ENCODE data around the gene SLC5A4. TPM values are rescaled to one million over a fixed set of nuclear protein-coding genes. Genes with fewer than 3 reads are reported as not detected.

SLC5A4 gene
- total RNA-seq, 1 experiment from 2014 or later, result 0.22 TPM

GRCh38 chr22:32206774-32207758 lies 48.1 kb downstream of the SLC5A4 start:
- no peak overlapping the region for H3K27ac Mint-ChIP-seq
- TF ChIP-seq ETV6 (CRISPR knock-in tag; IDR thresholded peaks at IDR 0.05), result 0 out of 2 replicates have a peak, but pooled peaks have one; percentile 30
- TF ChIP-seq, protein P1, sequence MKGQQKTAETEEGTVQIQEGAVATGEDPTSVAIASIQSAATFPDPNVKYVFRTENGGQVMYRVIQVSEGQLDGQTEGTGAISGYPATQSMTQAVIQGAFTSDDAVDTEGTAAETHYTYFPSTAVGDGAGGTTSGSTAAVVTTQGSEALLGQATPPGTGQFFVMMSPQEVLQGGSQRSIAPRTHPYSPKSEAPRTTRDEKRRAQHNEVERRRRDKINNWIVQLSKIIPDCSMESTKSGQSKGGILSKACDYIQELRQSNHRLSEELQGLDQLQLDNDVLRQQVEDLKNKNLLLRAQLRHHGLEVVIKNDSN (CRISPR knock-in tag; IDR thresholded peaks at IDR 0.05), result no peak
- 0 out of 2 replicates have a peak, but pooled peaks have one; percentile 18 for TF ChIP-seq TEAD1 (CRISPR knock-in tag; IDR thresholded peaks at IDR 0.05)
- 0 out of 2 replicates have a peak, but pooled peaks have one; percentile 48 for TF ChIP-seq ZNF671 (CRISPR knock-in tag; IDR thresholded peaks at IDR 0.05)
- TF ChIP-seq SMAD3 (CRISPR knock-in tag; IDR thresholded peaks at IDR 0.05; ENCODE audit: borderline replicate concordance), result 0 out of 2 replicates have a peak, but pooled peaks have one; percentile 54
- H3K4me1 Mint-ChIP-seq, result peaks cover 47% of the 10 kb centered on the region
- ChIA-PET POLR2A (no interaction called here), CTCF (interaction anchor here (0.6 to 2.3 kb wide), 28 partner anchors 9 to 247 kb away, joined by 3 to 23 read pairs (median 4); partner anchors contain the start of gene SLC5A4)
- H3K9me3 Mint-ChIP-seq, result no peaks in the 10 kb centered on the region
- peak overlapping the region; percentile 18; the same call in 1 of the 2 replicates for H3K4me3 Mint-ChIP-seq
- no peaks in the 10 kb centered on the region; the same call in 1 of the 2 replicates for H3K36me3 Mint-ChIP-seq
- DNase-seq (ENCODE audit: low spot score), result peak; percentile 61
- ATAC-seq, result peak; percentile 56
- H3K27me3 Mint-ChIP-seq (ENCODE audit: low read depth), result peaks cover 47% of the 10 kb centered on the region

DNA sequence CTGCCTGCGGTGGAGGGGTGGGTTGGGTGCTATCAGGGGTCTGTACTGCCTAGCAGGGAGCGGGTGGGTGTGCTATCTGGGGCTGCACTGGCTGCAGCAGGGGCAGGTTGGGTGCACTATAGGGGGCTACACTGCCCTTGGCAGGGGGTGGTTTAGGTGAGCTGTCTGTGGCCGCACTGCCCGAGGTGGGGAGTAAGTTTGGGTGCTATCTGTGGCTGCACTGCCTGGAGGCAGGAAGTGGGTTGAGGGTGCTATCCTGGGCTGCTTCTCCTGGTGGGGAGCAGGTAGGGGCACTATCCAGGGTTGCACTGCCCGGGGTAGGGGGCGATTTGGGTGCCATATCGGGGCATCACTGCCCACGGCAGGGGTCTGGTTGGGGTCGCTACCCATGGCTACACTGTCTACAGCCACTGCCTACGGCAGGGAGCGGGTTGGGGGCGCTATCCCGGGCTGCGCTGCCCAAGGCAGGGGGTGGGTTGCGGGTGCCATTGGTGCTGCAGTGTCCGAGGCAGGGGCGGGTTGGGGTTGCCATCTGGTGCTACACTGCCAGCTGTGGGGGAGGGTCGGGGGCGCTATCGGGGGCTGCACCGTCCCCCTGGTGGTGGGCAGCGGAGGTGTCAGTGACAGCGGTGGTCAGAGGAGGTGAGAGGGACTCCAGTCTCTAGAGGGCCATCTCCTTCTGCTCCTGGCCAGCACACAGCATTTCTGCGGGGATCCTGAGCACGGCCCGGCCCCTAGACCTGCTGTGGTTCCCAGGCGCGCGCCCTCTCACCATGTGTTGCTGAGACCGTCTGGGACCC lies 49.0 kb downstream of the SLC5A4 start:
- ATAC-seq (peak; percentile 14), DNase-seq (ENCODE audit: low spot score) (peak; percentile 68)
- H3K4me1 Mint-ChIP-seq, result peaks cover 51% of the 10 kb centered on the region
- H3K4me3 Mint-ChIP-seq, result peak overlapping the region; percentile 36
- H3K9me3 Mint-ChIP-seq, result no peaks in the 10 kb centered on the region
- H3K27ac Mint-ChIP-seq, result no peak overlapping the region
- ChIA-PET CTCF (interaction anchor here (0.6 to 3.2 kb wide), 19 partner anchors 10 to 248 kb away, joined by 3 to 23 read pairs (median 6); no protein-coding TSS in a partner anchor), POLR2A (no interaction called here)
- H3K36me3 Mint-ChIP-seq, result no peaks in the 10 kb centered on the region; the same call in 1 of the 2 replicates
- peaks cover 56% of the 10 kb centered on the region for H3K27me3 Mint-ChIP-seq (ENCODE audit: low read depth)
- TF ChIP-seq SP1 (CRISPR knock-in tag; conservative IDR thresholded peaks at IDR 0.05), result 0 out of 2 replicates have a peak, but pooled peaks have one; percentile 19
- TF ChIP-seq, protein P2, sequence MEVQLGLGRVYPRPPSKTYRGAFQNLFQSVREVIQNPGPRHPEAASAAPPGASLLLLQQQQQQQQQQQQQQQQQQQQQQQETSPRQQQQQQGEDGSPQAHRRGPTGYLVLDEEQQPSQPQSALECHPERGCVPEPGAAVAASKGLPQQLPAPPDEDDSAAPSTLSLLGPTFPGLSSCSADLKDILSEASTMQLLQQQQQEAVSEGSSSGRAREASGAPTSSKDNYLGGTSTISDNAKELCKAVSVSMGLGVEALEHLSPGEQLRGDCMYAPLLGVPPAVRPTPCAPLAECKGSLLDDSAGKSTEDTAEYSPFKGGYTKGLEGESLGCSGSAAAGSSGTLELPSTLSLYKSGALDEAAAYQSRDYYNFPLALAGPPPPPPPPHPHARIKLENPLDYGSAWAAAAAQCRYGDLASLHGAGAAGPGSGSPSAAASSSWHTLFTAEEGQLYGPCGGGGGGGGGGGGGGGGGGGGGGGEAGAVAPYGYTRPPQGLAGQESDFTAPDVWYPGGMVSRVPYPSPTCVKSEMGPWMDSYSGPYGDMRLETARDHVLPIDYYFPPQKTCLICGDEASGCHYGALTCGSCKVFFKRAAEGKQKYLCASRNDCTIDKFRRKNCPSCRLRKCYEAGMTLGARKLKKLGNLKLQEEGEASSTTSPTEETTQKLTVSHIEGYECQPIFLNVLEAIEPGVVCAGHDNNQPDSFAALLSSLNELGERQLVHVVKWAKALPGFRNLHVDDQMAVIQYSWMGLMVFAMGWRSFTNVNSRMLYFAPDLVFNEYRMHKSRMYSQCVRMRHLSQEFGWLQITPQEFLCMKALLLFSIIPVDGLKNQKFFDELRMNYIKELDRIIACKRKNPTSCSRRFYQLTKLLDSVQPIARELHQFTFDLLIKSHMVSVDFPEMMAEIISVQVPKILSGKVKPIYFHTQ (CRISPR knock-in tag; IDR thresholded peaks at IDR 0.05), result no peak
- TF ChIP-seq, protein P3, sequence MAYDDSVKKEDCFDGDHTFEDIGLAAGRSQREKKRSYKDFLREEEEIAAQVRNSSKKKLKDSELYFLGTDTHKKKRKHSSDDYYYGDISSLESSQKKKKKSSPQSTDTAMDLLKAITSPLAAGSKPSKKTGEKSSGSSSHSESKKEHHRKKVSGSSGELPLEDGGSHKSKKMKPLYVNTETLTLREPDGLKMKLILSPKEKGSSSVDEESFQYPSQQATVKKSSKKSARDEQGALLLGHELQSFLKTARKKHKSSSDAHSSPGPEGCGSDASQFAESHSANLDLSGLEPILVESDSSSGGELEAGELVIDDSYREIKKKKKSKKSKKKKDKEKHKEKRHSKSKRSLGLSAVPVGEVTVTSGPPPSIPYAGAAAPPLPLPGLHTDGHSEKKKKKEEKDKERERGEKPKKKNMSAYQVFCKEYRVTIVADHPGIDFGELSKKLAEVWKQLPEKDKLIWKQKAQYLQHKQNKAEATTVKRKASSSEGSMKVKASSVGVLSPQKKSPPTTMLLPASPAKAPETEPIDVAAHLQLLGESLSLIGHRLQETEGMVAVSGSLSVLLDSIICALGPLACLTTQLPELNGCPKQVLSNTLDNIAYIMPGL (CRISPR knock-in tag; IDR thresholded peaks at IDR 0.05), result 0 out of 2 replicates have a peak, but pooled peaks have one; percentile 35
- TF ChIP-seq JAZF1 (CRISPR knock-in tag; IDR thresholded peaks at IDR 0.05), result no peak
- TF ChIP-seq IRF1 (CRISPR knock-in tag; IDR thresholded peaks at IDR 0.05), result no peak
- TF ChIP-seq JUN (CRISPR knock-in tag; IDR thresholded peaks at IDR 0.05), result no peak
- no peak for TF ChIP-seq ATF2 (CRISPR knock-in tag; IDR thresholded peaks at IDR 0.05; ENCODE audit: borderline replicate concordance, low read depth)
- TF ChIP-seq NR2C2 (CRISPR knock-in tag; IDR thresholded peaks at IDR 0.05), result no peak
- no peak for TF ChIP-seq MYBL2 (CRISPR knock-in tag; IDR thresholded peaks at IDR 0.05)
- TF ChIP-seq ZNF138 (CRISPR knock-in tag; conservative IDR thresholded peaks at IDR 0.05), result no peak
- TF ChIP-seq, protein P4, sequence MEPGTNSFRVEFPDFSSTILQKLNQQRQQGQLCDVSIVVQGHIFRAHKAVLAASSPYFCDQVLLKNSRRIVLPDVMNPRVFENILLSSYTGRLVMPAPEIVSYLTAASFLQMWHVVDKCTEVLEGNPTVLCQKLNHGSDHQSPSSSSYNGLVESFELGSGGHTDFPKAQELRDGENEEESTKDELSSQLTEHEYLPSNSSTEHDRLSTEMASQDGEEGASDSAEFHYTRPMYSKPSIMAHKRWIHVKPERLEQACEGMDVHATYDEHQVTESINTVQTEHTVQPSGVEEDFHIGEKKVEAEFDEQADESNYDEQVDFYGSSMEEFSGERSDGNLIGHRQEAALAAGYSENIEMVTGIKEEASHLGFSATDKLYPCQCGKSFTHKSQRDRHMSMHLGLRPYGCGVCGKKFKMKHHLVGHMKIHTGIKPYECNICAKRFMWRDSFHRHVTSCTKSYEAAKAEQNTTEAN (CRISPR knock-in tag; IDR thresholded peaks at IDR 0.05), result 0 out of 2 replicates have a peak, but pooled peaks have one; percentile 41
- TF ChIP-seq, protein P5, sequence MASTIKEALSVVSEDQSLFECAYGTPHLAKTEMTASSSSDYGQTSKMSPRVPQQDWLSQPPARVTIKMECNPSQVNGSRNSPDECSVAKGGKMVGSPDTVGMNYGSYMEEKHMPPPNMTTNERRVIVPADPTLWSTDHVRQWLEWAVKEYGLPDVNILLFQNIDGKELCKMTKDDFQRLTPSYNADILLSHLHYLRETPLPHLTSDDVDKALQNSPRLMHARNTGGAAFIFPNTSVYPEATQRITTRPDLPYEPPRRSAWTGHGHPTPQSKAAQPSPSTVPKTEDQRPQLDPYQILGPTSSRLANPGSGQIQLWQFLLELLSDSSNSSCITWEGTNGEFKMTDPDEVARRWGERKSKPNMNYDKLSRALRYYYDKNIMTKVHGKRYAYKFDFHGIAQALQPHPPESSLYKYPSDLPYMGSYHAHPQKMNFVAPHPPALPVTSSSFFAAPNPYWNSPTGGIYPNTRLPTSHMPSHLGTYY (CRISPR knock-in tag; IDR thresholded peaks at IDR 0.05), result no peak
- no peak for TF ChIP-seq TEAD4 (CRISPR knock-in tag; IDR thresholded peaks at IDR 0.05)

Measured in WTC11 (cell line).